CD4-positive, alpha-beta T cell treated with Interleukin-1 beta for 1 hour (primary cell): ENCODE measurements around the gene STARD8.
"Not testable (repeated sequence)": the region's sequence is repeated elsewhere in the genome, so short reads cannot be mapped to it uniquely, and the experiment has no call there.

Experiments
- DNase-seq, 2 donors: peaks; one replicate each; pipeline ENCODE4 v3.0.0-alpha.2; 2020 to 2022

STARD8 gene, protein sequence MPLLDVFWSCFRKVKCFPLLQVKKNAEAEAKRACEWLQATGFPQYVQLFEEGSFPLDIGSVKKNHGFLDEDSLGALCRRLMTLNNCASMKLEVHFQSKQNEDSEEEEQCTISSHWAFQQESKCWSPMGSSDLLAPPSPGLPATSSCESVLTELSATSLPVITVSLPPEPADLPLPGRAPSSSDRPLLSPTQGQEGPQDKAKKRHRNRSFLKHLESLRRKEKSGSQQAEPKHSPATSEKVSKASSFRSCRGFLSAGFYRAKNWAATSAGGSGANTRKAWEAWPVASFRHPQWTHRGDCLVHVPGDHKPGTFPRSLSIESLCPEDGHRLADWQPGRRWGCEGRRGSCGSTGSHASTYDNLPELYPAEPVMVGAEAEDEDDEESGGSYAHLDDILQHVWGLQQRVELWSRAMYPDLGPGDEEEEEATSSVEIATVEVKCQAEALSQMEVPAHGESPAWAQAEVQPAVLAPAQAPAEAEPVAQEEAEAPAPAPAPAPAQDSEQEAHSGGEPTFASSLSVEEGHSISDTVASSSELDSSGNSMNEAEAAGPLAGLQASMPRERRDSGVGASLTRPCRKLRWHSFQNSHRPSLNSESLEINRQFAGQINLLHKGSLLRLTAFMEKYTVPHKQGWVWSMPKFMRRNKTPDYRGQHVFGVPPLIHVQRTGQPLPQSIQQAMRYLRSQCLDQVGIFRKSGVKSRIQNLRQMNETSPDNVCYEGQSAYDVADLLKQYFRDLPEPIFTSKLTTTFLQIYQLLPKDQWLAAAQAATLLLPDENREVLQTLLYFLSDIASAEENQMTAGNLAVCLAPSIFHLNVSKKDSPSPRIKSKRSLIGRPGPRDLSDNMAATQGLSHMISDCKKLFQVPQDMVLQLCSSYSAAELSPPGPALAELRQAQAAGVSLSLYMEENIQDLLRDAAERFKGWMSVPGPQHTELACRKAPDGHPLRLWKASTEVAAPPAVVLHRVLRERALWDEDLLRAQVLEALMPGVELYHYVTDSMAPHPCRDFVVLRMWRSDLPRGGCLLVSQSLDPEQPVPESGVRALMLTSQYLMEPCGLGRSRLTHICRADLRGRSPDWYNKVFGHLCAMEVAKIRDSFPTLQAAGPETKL

DNA sequence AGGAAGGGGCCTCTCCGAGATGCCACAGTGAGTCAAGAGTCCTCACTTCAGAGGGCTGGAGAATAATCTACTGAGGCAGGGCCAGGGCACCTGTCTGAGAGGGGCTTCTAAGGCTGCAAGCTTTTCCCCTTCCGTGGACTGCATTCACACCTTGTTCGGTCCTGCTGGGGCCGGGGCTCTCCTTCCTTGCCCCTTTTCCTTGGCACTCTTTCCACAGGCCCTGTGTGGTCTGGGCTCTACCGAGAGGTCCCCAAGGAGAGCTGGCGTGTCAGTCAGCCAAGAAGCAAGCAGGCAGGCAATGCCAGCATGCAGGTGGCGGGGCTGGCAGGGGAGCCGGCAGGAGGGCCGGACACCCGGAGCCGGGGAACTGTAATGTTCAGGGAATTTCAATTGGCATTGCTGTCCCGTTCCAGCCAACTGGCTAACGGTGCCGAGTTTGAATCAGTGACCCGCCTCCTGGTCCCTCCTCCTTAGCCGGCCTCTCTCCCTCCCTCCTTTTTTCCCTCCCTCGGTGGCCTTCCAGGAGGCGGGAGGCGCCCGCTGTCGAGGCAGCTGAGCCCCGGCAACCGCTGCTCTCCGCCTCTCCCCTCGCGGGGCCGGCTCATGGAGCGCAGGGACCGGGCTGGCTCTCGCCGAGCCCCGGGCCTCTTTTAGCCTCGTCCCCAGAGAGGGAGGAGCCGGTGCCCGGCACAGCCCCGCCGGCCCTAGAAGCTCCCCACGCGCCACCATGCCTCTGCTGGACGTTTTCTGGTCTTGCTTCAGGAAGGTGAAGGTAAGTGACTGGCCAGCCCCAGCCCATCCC lies at the start of gene STARD8:
Gene STARD8, plus strand, starts transcription at position 511 of the 802 bp plus-strand sequence. Its CDS starts 217 bp downstream, at position 728.
- no peak for DNase-seq

DNA sequence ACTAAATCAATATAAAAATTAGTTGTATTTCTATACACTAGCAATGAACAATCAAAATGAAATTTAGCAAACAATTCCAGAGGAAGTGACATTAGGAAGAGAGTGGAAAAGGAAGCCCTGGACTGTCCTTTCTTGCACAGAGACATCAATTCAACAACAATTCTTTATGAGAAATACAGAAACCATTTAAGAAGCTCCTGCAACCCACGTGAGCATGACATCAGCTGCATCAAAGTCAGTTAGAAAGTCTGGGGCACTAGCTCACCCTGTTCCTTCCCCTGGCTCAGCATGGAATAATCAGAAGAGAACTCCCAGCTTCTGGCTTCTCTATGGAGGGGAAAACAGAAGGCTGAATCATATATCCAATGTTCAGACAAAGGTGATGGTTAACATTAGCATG lies 48.6 kb upstream of the STARD8 start:
- no peak for DNase-seq

DNA sequence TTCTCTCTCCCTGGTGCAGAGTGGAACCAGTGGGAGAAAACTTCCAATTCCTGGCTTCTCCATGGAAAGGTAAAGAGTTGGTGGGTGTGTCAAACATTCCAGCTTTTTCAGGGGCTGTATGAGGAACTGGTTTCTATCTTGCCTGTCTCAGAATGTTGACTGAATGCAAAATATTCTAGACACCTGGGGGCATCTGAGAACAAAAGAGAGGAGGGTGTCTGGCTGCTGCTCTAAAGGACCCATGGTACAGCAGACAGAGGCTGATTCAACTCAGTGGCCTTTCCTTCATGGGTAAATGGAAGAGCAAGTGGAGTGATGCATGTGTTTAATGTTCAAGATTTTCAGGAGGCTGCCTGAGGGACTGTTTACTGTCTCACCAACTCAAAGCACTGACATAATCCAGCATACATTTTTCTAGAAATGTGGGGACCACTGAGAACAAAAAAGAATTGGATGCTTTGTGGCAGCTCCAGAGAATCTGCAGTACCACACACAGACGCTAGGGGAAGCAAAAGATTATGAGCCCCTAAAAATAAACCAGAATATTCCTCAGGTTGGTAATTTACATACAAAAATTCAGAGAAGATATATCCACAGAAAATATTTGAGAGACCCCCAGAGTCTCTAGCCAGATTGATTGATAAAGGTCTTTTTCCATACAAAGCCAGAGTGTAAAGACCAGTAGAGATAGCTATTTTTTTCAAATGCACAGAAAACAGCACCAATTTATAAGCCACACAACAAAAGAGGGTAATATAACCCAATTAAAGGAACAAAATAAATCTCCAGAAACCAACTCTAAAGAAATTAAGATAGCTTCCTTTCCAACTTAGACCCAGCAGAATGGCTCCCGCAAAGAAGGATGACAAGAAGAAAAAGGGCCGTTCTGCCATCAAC lies 48.0 kb upstream of the STARD8 start:
- no peak for DNase-seq

DNA sequence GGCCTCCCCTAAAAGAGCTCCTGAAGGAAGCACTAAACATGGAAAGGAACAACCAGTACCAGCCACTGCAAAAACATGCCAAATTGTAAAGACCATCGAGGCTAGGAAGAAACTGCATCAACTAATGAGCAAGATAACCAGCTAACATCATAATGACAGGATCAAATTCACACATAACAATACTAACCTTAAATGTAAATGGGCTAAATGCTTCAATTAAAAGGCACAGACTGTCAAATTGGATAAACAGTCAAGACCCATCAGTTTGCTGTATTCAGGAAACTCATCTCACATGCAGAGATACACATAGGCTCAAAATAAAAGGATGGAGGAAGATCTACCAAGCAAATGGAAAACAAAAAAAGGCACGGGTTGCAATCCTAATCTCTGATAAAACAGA lies 43.2 kb upstream of the STARD8 start:
- not testable (repeated sequence) for DNase-seq

DNA sequence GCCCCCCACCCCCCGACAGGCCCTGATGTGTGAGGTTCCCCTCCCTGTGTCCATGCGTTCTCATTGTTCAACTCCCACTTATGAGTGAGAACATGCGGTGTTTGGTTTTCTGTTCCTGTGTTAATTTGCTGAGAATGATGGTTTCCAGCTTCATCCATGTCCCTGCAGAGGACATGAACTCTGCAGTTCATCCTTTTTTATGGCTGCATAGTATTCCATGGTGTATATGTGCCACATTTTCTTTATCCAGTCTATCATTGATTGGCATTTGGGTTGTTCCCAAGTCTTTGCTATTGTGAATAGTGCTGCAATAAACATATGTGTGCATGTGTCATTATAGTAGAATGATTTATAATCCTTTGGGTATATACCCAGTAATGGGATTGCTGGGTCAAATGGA lies 32.7 kb upstream of the STARD8 start:
- not testable (repeated sequence) for DNase-seq

DNA sequence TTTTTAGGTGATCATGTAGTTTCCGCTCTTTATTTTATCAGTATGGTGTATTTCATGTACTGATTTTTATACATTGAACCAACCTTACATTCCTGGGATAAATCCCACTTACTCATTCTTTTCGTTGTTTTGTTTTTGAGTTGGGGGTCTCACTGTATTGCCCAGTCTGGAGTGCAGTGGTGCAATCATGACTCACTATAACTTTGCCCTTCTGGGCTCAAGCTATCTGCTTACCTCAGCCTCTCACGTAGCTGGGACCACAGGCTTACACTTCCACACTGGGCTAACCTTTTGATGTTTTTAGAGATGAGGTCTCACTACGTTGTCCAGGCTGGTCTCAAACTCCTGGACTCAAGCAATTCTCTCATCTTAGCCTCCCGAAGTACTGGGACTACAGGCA lies 19.5 kb upstream of the STARD8 start:
- no peak for DNase-seq

DNA sequence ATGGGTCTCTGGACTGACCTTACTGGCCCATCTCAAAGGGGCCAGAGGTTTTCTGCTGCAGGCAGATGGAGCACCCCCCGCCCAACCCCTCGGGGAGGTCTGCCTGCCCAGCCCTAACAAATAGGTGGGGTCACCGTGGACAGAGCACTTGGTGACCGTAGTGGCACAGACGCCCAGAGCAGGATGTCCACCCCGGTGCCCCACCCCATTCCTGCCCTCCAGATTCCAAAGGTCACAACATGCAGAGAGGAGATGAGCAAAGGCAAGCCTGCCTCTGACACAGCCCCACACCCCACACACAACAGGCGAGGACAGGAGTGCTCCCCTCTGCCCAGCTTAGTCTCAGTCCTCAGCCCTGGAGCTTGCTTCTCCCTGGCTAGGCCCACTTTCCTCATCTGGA lies 17.5 kb upstream of the STARD8 start:
- not testable (repeated sequence) for DNase-seq

DNA sequence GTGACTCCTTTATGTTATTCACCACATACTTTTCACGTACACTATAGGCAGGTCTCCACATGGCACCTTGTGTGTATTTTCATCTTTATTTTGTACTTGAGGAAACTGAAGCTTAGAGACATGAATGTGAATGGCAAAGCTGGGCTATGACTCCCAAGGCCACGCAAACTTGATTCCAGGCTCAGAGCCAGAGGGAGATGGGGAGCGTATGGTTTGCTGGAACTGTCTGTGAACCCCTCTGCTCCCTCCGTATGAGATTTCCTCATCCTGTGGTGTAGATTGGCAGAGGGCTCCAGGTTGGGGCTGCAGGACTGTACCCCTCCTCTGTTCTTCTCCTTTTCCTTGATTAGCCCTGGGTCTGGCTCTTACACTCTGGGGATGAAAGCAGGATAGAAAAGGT lies 16.1 kb upstream of the STARD8 start:
- DNase-seq = no peak

DNA sequence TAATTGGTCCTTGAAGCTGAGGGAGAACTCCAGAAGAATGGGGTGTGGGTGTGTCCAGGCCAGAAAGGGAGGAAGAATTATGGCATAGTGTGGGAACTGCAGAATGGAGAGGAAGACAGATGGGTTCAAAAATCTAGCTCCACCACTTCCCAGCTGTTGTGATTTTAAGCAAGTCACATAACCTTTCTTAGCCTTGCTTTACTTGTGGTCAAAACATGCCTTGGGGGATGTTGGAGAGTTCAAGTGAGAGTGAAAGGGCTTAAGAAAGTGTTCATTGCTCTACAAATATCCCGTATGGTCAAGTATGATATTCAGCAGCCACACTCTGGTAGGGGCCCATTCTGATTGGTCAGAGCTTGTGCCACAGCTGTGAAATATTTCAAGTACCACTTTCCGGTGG lies 15.0 kb upstream of the STARD8 start:
- no peak for DNase-seq

DNA sequence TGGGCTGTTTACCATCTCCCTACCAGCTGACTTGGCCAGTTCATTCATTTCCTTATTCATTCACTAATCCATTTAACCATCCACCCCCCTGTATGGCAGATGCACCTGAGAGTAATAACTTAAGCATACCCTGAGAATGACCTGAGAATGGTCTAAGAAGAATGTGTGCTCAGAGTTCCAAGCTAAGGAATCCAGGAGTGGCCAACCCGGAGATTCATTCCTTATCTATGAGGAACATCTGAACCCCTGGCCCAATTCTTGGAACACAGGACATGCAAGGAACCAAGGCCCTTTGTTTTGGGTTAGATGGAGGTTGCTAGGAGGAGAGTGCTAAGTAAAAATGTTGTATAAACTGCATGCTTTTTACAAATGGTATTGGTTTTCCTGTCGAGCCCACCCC lies 13.5 kb upstream of the STARD8 start:
- DNase-seq = no peak

DNA sequence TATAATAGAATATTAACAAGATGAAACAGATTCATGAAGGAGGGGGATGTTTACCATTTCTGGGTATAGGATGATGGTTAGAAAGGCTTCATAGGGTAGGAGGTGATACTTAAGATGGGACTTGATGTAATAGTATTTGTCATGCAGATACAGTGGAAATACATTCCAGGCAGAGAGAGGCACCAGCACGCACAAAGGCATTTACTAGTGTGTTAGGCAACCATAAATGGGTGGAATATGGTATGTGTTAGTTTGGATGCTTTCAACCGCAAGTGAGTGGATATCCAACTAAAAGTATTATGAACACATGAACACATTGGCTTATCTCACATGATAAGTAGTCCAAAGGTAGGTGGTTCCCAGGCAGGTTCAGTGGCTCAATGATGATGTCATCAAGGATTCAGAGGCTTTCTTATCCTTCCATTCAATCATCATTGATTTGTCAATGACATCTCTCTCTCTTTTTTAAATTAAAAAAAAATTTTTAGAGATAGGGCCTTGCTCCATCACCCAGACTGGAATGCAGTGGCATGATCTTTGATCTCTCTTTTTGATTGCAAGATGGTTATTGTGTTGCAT lies 12.7 kb upstream of the STARD8 start:
- DNase-seq = no peak

DNA sequence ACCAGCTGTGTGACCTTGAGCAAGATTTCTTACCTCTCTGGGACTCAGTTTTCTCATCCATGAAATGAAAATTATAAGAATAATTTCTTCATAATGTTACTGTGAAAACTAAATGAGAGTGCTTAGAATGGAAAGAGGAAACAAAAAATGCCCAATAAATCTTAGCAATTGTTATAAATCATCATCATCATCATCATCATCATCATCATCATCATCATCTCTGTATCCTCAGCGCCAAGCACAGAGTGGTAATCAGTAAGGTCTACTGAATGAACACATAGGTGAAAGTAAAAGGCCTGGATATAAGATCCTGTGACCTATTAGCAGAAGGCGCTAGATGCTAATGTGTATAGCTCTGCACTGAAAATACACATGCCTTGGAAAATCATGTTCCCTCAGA lies 6.8 kb upstream of the STARD8 start:
- no peak for DNase-seq

DNA sequence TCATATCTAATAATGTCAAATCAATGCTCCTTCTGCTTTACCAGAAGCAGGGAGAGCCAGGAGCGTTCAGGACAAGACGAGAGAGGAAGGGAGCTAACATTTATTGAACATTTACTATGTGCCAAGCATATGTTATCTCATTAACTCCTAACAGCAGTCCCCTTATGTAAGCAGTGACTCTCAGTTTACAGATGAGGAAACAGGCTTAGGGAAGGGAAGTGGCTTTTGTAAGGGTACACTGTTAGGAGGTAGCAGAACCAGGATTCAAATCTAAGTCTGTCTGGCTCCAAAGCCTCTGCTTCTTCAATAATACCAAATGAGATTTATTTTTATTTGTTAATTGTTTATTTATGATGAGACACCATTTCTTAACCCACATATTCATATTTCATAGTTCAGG lies 2.6 kb upstream of the STARD8 start:
- DNase-seq = no peak

DNA sequence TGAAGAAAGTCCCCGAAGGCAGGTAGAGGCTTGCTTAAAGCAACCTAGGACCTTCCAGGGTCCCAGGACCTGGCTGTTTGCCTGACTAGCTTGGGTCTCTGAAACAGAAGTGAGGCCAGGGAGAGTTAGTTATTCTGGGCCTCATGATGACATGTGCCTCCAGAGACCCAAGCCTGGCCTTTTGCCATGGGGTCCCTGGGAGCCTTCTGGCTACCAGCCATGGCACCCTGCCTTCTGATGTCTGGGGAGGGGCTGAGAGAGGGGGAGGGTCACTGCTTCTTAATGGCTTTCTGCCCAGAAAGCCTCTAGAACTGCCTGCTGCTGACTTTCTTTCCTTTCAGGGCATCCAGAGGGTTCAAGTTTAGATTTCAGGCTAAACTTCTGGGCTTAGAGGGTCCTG lies 1.0 kb upstream of the STARD8 start:
- DNase-seq = no peak

DNA sequence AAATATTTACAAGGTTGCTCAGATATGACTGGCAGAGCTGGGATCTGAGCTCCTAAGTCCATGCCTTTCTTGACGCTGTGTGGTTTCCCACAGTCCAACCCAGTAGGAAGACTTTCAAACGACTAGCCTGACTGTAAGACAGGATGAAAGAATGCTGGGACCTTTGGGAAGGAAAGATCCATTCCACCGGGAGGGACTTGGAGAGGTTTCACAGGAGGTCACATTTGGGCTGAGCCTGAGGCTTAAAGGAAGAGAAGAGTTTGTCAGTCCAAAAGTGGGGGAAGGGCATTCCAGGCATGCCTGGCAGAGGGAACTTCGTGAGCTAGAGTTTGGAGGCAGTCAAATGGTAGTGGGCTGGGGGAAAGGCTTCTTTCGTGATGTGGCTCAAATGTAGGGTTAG lies 1.5 kb downstream of the STARD8 start:
- DNase-seq = no peak

DNA sequence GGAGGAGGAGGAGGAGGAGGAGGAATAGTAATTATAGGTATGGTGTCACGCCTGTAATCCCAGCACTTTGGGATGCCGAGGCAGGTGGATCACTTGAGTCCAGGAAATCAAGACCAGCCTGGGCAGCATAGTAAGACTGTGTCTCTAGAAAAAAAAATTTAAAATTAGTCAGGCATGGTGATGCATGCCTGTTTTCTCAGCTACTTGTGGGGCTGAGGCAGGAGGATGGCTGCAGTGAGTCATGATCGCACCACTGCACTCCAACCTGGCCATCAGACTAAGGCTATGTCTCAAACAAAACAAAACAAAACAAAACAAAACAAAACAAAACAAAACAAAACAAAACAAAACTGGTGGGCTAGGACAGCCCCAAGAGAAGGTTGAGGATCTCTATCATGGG lies 3.0 kb downstream of the STARD8 start:
- no peak for DNase-seq

DNA sequence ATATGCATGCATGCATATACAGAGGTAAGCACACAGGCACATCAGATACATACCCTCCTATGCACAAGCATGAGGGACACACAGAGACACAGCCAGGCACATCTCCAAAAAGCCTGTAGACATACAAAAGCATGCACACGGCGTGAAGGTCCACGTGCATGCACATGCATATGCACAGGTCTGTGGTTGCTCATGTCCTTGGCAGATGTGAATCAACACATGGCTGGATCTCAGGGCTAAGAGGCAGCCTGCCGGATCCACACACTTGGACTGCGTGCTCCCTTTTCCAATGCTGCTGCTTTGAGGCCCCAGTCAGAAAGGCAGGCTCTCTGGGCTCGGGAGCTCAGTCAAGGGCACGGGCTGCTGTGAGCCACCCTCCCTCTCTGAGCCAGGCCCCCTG lies 3.6 kb downstream of the STARD8 start:
- no peak for DNase-seq

DNA sequence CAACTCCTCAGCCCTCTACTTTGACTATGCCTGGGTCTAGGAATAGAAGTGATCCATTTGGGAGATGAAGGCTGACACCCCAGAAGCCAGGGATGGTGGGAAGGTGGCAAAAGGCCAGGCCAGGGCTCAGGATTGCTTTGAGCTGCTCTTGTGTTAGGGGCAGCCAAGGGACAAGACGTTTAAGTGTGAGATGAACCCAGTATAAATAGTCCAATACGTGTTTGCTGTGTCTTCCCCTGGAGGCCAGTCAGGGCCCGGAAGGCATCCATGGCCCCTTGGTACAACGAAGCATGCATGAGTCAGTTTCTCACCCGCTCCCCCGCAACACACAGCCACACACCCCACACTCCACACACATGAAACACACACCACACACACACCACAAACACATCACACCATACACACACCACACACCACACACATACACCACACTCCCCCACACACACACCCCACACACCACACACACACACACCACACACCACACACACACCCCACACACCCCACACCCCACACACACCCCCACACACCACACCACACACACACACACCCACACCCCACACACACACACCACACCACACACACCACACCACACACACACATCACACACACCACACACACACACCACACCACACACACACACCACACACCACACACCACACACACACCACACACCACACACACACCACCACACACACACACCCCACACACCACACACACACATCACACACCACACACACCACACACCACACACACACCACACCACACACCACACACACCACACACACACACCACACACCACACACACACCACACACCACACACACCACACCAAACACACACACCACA lies 5.1 kb downstream of the STARD8 start:
- no peak for DNase-seq

DNA sequence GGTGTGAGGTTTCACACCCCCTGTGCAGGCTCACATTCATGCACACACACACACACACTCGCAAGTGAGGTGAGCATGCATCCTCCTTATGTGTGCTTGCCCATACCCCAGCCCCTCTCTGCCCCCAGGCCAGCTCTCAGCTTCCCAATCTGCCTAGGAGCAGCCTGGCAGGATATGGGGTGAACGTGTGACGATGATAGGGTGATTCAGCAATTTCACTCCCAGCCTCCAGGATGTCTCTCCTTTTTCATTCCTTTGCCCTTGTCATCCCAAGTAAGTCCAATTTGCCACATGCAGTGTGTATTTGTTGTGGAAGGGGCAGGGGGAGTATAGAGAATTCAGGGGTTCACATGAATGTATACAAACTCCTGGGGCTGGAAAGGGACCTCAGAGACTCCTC lies 7.2 kb downstream of the STARD8 start:
- DNase-seq = no peak

DNA sequence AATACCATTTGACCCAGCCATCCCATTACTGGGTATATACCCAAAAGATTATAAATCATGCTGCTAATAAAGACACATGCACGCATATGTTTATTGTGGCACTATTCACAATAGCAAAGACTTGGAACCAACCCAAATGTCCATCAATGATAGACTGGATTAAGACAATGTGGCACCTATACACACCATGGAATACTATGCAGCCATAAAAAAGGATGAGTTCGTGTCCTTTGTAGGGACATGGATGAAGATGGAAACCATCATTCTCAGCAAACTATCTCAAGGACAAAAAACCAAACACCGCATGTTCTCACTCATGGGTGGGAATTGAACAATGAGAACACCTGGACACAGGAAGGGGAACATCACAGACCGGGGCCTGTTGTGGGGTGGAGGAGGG lies 9.0 kb downstream of the STARD8 start:
- not testable (repeated sequence) for DNase-seq
